CD4-positive, alpha-beta T cell treated with Interleukin-21 for 1 hour (primary cell): ENCODE results near the gene CHRND.

Source experiments
- DNase-seq: peaks from one replicate; pipeline ENCODE4 v3.0.0-alpha.2; 2020

CHRND gene

DNA sequence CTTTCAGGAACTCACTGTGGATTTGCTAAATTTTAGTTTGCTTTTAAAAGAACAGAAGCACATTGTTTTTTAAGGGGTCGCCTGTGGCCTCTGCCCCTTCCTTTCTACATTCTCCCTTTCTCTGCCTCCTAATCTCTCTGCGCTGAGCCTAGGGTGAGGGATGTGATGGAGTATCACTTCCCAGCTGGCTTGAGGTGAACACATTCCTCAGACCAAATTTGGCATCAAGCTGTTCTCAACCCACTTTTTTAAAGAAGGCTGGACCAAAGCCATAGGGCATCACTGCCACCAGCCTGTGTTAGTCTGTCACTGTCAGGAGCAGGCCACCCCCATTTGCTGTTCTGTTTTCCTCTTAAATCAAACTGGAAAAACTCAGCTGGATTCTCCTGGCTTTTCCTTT lies 51.9 kb downstream of the CHRND start:
- DNase-seq, result no peak

DNA sequence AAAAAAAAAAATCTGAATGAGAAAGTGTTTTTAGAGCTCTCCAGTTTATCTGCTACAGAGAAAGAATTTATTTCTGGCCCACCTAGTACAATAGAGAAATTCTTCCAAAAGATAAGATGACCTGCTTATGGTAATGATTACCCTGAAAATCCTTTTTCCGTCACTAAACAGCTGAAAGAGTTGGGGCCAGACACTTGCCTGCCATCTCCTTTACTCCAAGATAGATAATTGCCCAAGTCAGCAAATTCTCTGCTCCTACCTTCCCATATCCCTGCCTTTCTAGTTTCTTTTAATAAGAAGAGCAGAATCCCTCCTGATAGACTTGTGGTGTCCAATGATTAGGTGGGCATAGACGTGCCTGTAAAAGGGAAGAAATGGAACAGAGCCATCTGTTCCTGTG lies 52.7 kb downstream of the CHRND start:
- no peak for DNase-seq

DNA sequence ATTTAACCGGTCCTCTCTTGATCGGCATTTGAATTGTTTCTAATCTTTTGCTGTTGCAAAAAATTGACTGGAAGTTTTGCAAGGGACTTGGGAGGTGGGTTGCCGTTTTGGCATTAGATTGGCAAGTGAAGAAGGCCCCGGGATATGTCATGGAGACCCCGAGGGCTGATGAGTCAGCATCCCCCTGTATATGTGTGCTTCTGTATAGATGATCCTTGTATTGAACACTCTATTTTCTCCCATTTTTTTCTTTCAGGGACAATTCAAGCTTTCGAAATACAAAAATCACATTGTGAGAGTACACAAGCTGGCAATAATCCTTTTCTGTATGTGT lies 54.7 kb downstream of the CHRND start:
- DNase-seq, result no peak

DNA sequence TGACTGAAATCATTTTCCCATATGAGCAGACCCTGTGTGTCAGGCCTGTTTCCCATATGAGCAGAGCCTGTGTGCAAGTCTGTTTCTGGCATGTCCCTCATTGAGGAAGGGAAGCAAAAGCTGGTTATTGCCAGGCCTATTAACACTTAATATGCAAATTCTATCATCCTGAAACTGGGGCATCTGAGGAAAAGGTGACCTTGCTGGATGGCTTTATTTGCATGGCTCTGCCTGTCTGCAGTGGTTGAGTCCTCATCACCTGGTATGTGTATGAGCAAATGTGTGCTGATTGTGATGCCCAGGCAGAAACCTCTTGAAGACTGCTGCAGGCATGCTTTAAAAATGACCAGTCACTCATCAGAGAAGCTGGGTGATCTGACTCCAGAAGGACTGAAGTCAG lies 55.8 kb downstream of the CHRND start:
- DNase-seq, result no peak

DNA sequence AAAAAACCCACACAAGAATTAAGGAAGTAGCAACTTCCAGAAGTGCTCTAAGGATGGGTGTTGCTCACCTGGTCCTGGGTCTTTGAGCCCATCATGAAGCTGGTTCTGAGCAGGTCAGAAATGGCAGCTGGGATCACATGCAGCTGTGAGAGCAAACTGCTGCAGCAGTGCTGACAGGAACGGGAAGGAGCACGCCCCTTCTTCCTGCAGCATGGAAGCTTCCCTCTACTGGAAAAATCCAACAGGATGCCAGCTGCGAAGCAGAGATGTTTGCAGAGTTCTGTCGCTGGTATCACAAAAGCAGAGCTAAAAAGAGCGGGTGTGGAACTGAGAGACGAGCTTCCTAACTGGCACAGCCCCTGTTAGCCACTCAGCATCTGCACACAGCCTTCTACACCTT lies 58.3 kb downstream of the CHRND start:
- DNase-seq, result no peak
